HG02884 (cell line): ENCODE data around the gene LINC01488.

Source experiments
- ATAC-seq: cut with Tn5 transposase; IDR thresholded peaks from one replicate; pipeline ENCODE4 v1.9.1; 2021; ENCODE audit warnings: mild to moderate bottlenecking, moderate library complexity; ENCODE audit not compliant: unreplicated experiment

LINC01488 gene

DNA sequence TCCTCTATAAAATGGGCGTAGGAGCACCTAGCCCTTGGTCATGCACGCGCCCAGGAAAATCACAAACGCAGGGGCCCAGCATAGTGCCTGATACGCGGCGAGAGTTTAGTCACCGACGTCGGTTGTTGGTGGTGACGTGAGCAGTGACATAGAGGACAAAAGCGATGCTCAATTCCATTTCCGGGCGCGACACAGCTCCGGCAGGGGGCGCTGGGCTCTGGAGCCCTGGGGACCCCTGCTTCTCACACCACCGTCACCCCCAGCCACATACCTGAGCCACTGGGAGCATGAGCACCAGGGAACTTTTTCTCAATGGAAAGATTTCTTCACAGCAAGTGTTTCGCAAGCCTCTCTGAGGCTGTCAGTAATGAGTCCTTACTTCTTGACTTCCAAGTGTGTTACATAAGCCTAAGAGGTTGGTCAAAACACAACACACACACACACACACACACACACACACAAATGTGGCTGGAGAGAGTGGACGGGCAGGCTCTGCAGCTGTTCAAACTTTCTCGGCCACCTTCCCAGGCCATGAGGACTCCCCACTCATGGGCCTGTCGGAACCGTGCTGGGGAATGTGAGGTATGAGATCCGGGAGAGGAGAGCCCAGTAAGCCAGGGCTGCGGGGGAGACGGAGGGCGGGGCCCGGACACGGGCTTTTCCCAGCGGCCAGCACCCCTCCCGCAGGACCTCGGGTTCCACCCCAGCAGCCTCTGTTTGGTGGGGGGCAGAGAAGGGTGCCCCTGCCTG lies 36.9 kb upstream of the LINC01488 start:
- ATAC-seq: no peak

DNA sequence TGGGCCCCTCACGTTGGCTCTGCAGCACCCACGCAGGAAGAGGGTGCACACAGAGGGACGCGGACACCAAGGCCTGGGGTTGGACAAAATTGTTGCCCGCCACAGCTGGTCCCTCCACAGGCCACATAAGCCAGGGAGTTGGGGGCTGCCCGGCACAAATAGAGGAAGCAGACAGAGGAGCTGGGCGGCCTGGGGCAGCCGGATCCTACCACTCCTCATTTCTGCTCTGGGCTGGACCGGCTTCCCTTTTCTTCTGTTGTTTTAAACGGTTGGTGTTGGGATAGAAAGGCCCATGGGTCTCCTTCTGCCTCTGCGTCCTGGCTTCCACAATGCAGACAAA lies 36.4 kb upstream of the LINC01488 start:
- no peak for ATAC-seq

DNA sequence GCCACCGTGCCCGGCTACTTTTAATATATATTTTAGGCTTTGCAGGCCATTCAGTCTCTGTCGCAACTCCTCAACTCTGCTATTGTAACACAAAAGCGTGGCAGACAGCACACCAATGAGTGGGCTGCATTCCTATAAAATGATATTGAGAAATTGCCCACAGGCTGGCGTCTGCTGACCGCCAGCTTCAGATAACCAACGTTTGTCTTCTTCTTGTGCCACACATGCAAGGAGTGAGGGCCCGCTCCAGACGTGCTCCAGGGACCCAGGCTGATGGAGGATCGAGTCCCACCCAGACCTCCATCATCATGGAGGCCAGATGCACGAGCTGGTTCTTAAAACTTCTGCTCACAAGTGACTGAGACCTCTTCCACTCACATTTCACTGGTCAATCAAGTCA lies 35.4 kb upstream of the LINC01488 start:
- no peak for ATAC-seq

DNA sequence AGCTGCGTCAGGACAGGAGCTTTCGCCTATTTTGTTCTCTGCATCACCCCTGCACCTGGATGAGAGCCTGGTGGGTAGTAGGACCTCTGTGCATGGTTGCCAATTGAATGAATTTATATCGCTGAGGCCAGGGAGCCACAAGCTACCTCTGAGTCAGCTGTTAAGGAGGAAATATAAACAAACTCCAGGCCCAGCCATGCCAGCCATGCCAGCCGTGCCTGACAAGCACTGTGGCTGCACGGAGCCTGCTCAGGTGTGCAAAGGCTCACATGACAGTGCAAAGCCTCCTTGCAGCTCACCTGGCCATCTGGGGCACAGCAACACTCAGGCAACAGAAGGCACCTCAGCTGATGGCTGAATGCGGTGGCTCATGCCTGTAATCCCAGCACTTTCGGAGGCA lies 33.7 kb upstream of the LINC01488 start:
- ATAC-seq: no peak

DNA sequence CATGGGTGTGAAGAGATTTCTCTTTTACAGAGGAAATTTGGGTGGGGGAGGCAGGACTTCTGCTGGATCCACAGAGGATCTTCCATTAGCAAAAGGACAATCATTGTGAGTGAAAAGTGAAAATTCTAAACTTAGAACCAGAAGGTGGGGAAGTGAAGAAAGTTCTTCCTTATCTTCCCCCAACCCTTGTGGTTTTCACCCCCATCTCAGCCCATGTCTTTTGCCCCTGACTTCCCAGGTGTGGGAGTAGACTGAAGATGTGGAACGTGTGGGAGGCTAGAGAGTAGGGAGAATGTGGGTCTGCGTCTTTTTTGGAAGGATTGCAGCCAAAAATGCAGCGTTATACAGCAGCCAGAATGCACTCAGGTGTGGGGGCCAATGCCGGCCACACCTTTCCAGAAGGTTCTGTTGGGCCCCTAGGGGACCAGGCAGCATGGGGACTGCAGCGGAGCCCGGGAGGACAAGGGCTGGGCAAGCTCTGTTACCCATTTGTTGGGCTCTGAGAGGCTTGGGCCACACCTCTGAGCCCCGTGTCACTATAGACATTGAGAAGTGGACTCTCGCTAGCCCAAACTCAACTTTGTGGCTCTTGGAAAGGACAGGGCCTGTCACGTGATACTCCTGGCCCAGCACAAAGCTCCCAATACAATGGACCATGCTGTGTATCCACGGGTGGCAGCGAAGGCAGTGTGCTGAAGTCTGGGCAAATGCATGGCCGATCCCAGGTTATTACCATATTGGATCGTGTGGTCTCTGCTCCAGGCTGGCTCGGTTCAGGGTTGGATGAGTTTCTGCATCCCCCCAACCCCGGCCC lies 32.8 kb upstream of the LINC01488 start:
- ATAC-seq: no peak

DNA sequence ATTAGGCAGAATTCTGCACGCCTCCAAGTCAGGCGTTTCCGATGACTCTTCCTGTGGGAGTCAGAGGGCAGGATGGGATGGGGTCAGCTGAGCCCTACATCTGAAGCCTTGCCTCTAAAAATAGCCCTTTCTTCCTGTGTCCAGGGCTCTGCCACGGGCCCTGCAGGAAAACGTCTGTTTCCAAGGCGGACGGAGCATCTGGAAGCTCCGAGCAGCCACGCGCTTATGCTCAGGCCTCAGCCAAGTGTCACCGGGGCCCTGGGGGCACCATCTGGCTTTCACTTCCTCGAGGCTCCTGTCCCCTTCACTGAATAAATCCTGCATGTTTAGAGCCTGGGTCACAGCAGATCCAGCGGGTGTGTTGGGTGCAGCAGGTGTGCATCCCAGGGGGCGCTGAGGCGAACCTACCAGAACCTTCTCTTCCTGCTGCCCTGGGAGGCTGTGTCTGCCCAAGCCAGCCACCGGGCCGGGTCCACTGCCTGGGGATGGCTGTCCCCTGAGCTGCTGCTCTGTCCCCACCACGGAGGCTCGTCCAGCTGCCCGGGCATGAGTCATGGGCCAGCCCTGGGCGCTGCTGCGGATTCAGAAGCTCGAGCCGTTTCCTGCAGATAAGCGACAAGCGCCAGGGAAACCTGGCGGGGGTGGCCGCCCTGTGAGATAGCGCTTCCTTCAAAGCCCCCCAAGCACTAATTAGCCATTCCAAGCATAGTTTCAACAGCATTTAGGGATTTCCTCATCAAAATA lies 32.0 kb upstream of the LINC01488 start:
- no peak for ATAC-seq

DNA sequence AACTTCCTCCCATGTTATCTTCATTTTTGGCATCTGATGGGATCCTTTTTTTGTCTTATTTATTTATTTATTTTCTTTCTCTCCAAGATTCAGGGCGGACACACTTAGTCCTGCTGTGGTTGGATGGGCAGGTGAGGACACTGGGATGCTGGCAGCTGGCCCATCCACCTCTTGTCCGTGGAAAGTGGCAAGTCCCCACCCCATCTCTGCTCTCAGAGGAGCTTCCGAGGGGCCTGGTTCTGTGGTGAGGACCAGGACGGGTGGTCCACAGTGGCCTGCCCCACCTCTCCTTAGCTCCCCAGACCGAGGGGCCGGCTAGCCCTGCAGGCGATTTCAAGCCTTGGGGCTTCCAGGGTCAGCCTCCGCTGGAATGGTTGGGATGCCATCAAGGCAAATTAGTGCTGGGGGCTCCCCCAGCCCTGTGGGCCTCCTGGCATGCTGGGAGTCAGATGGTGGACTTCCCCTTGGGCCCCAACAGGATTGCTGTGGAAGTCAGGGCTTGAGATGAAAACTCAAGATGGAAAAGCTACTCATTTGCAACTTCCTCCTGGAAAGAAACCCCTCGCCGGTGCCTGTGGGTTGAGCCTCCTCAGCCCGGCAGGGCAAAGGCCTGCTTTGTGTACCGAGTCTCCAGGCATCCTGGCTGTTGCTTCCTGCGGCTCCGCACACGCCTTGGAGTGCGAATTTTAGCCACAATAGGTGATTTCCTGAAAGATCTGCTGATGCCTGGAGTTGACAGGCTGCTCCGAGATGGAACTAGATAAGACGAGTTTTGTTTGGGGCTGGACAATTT lies 31.2 kb upstream of the LINC01488 start:
- no peak for ATAC-seq

DNA sequence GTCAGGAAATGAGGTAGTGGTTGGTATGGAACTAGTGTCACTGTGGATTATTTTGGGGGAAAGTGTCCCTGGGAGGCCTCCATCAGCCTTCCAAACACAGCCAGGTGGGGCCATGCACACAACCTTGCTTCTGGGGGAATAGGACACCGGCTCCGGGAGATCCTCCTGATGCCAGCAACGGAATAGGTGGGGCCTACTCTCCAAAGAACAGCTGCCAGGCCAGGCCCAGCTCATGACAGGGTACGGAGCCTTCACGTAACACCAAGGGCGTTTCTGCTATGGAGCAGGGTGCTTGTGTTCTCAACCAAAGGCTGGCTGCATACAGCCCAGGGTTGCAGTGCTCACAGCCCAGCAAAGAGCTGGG lies 30.6 kb upstream of the LINC01488 start:
- no peak for ATAC-seq

DNA sequence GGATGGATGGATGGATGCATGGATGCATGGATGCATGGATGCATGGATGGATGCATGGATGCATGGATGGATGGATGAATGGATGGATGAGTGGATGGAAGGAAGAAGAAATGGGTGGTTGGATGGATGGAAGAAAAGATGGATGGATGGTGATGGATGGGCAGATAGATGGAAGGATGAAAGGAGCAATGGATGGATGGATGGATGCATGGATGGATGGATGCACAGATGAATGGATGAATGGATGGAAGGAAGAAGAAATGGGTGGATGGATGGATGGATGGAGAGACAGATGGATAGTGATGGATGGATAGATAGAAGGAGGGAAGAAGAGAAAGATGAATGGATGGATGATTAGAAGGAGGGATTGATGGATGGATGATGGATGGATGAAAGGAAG lies 30.2 kb upstream of the LINC01488 start:
- no peak for ATAC-seq

DNA sequence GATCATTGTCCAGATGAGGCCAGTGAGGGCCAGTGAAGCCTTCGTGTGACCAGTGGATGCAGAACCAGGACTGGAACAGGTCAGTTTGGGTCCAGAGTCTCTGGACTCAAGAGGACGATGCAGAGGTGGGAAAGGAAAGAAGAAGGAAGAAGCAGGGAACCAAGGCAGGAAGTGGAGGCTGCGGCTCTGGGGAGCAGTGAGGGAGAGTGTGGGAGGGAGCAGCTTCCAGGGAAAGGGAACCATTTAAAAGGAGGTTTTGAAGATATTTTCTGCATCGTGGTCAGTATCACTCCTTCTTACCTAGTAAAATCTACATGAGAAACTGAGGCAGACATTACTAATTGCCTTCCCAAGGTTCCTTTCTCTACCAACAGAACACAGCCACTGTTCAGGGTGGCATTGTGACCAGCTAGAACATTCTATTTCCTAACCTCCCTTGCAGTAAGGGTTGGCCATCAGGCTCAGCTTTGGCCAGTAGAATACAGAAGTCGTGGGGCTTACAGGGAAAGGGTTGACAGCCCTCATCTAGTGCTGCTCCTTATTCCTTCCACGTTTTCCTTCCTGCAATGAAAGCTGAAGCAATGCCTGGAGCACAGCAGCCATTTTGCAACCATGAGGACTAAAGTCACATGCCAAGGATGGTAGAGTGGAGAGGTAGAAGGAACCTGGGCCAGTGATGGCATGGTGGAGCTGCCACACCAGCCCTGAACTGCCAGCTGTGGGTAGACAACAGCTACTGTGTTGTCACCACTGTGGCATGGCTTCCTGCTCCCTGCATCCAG lies 29.1 kb upstream of the LINC01488 start:
- no peak for ATAC-seq

DNA sequence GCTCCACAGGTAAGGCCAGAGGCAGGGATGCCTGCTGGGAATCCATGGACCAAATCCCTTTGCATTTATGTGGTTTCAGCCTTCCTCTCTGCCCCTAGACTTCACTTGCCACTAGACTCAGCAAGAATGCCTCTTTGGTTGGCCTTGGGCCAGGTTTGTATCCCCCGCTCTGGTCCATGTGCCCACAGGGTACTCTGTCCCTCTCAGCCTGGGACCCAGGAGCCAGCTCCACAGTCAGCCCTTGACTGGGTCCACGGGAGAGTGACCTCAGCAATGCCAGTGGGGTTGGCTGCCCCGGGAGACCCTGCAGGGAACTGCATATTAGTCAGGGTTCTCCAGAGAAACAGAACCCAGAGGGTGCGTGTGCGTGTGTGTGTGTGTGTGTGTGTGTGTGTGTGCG lies 28.3 kb upstream of the LINC01488 start:
- ATAC-seq: no peak

DNA sequence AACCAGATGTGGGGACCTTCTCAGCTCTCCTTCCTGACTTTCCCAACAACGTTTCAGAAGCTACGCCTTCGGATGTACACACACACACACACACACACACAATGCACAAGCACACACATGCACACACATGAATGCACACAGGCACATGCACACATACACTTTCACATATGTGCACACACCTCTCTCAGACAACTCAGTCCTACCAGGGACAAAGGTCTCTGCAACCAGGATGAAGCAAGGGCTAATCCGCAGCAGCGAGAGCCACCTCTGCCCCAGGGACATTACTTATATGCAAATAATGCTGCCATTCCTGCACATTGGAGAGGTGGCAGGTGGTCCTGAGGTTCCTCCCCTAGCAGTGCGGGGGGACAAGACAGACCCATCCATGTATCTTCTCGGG lies 27.4 kb upstream of the LINC01488 start:
- no peak for ATAC-seq

DNA sequence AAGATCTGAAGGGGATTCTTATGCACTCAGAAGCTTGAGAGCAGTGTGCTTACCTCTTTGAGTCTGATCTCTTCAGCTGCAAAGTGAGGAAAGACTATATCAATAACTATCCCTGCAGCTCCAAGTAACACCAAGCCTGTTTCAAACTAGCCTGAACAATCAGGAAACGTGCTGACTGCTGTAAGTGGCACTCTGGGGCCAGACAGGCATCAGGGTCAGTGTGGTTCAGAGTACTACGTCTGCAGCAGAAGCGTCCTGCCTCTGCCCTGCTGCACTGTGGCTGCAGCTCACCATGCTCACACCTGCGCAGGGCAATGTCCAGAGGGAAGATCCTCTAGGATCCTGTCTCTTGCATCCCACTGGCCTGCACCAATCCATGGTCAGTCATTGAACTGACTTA lies 25.5 kb upstream of the LINC01488 start:
- ATAC-seq: no peak

DNA sequence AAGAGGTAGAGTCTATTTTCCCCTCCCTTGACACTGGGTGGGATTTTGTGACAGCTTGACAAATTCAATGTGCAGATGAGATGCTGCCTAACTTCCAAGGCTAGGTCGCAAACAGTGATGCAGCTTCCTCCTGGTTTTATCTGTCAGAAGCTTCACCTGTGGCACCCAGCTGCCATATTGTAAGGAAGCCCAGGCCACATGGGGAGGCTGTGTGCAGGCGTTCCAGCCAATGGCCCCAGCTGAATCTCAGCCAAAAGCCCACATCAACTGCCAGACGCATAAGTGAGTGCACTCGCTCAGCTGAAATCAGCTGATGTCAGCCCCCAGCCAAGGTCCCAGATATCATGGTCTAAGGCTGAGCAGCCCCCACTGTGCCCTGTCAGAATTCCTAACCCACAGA lies 24.8 kb upstream of the LINC01488 start:
- ATAC-seq: no peak

DNA sequence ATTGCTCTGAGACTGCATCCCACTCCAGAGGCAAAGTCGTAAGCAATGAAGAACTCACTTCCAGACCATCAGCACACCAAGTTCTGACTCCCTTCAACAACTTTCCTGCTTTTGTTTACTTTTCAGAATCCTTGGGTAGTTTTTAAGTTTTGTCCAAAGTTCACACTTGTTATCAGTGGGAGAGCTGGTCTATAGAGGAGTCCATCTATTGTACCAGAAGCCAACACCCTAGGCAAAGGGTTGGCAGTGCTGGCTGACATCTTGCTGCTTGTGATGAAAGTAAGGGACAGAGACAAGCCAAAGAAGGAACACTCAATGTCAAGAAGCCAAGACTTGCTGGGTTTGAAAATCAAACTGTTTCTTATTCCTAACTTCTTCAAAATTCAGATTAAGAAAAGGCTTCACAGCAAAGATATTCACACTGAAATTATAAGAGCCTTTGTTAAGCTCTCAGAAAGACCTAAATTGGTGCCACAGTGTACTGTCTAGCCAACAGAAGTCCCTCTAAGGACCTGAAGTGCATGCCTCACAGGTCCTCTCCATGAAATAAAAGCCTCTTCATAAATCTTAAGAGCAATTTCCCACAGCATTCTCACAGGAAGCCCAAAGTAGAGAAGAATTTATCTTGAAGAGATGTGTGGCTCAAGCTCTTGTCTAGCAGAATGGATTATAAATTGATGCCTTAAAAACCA lies 21.5 kb upstream of the LINC01488 start:
- no peak for ATAC-seq

DNA sequence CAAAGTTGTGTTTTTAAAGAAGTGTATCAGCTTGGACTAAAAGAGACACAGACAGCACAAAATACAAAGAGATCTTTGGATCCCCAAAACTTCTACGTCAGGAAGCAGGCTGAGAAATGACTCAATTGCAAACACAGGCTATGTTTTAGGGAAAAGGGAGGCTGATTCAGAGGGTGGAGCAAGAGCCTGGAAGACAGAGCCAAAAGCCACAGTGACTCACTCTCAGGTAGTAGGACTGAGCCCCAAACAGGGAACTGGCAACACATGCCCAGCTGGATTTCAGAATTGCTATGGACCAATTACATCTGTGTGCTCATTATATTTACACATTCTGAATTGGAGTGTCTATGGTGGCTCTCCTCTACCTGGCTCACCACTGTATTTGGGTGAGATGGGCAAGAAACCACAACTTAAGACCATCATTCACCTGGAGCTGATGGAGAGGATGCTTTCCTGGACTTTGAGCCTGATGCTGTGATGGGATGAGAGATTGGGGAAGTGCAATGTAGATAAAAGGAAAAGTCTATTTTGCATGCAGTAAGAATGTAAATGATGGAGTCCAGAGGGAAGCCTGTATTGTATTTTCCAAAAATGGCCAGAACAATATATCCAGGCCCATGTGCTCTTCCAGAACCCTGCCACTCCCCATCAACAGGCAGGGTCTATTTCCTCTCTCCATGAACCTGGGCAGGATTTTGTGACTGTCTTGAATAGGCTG lies 20.8 kb upstream of the LINC01488 start:
- ATAC-seq: no peak

DNA sequence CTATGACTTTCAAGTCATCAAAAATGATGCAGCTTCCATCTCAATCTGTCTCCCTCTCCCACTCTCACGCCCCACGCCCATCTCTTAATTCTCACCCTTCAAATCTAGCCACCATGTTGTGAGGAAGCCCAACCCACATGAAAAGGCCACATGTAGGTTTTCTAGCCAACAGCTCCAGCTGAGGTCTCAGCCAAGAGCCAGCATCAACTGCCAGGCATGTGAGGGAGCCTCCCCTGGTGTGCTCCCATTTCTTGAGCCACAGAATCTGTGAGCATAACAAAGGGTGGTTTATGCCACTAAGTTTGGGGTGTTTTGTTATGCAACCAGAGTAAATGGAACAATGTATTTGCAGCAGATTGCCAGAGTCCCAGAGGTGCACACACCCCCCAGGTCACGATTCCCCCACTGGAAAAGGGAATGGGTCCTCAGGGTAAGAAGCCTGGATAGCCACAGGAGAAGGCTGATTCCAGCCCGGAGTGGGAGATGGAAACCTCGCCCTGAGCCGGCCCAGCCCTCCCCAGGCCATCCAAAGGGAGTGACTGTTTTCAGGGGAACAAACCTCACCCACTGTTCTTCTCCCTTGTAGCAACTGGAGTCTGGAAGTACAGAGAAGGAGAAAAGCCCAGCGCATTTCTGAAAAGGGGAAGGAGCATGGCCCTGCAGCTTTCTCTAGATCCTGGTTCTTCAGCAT lies 20.0 kb upstream of the LINC01488 start:
- ATAC-seq: no peak

DNA sequence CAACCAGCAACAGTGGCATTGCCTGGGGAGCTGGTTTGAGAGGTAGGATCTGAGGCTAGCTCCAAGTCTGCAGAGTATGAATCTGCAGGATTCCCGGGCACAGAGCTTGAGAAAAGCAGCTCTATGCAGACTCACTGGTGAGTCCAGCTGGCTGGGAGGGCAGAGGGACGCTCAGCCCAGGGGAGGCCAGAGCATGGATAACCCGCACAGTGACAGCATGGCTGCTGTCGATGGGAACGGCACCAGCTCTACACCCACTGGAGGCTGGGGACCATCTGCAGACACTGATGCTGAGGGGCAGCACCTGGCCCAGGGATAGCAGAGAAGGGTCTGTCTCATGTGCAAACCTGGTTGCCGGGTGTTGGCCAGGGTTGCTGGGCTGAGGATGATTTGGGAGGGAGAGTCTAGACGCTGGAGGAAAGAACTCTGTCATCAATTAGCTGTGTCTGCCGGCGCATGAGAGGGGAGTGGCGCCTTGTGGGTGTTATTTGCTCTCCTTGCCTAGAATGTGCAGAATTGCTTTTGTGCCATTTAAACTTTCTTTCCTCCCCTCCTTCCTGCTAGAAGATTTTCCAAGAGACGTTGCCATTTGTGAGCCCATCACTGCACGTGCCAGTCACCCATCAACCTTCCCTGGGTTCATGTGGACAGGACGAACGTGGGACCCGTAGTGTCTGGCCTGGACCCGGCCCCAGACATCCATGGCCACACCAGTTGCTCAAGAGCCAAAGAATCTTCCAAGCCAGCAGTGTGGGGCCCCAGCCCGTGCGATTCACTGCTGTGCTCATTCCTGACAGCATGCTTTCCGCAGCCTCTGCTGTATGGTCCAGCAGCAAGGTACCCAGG lies 19.1 kb upstream of the LINC01488 start:
- ATAC-seq: no peak
